ENCODE measurements around the gene SYT17.
A peak's percentile ranks its signal among the peaks of the same experiment; 100 is the strongest.

SYT17 gene

GRCh38 chr16:19138601-19139000, 29.4 kb upstream of the SYT17 start:
- no peak overlapping the region for H3K4me3 ChIP-seq
- DNase-seq (ENCODE audit: low spot score): no peak
- no peak for TF ChIP-seq CTCF (IDR thresholded peaks at IDR 0.05)
- H3K27ac ChIP-seq: peak overlapping the region in 1 of 2 donors; percentile 31

GRCh38 chr16:19139436-19140091, 28.5 kb upstream of the SYT17 start:
- H3K27ac ChIP-seq: no peak overlapping the region
- DNase-seq (ENCODE audit: low spot score): no peak
- H3K4me3 ChIP-seq: no peak overlapping the region
- TF ChIP-seq CTCF (IDR thresholded peaks at IDR 0.05): no peak

- no peak for DNase-seq (ENCODE audit: low spot score)
- no peak overlapping the region for H3K4me3 ChIP-seq
- H3K27ac ChIP-seq: no peak overlapping the region
- TF ChIP-seq CTCF (IDR thresholded peaks at IDR 0.05): no peak
Observed at GRCh38 chr16:19140396-19140795, 27.6 kb upstream of the SYT17 start.

- no peak overlapping the region for H3K27ac ChIP-seq
- TF ChIP-seq CTCF (IDR thresholded peaks at IDR 0.05): no peak
- no peak overlapping the region for H3K4me3 ChIP-seq
- no peak for DNase-seq (ENCODE audit: low spot score)
Observed at GRCh38 chr16:19142939-19143598, 25.0 kb upstream of the SYT17 start.

GRCh38 chr16:19143599-19143956, 24.5 kb upstream of the SYT17 start:
- Histone ChIP-seq H3K4me3 (no peak overlapping the region), H3K27ac (no peak overlapping the region)
- DNase-seq (ENCODE audit: low spot score): no peak
- TF ChIP-seq CTCF (IDR thresholded peaks at IDR 0.05): no peak

GRCh38 chr16:19145010-19145409, 23.0 kb upstream of the SYT17 start:
- no peak for DNase-seq (ENCODE audit: low spot score)
- H3K4me3 ChIP-seq: no peak overlapping the region
- H3K27ac ChIP-seq: no peak overlapping the region
- no peak for TF ChIP-seq CTCF (IDR thresholded peaks at IDR 0.05)

GRCh38 chr16:19147126-19147525, 20.9 kb upstream of the SYT17 start:
- no peak for TF ChIP-seq CTCF (IDR thresholded peaks at IDR 0.05)
- H3K4me3 ChIP-seq: no peak overlapping the region
- H3K27ac ChIP-seq: no peak overlapping the region
- DNase-seq (ENCODE audit: low spot score): no peak

Data from coronary artery (tissue), 2 donors.